ENCODE measurements around the gene CDYL.

CDYL gene

GRCh38 chr6:4948781-4949450 lies 172.7 kb downstream of the CDYL start:
- CTCF ChIA-PET: interaction anchor here (0.6 kb wide), 1 partner anchor 232 kb away, joined by 4 read pairs; no protein-coding TSS in a partner anchor
- no peak for DNase-seq
- no peaks in the 10 kb centered on the region for H3K9me3 ChIP-seq (ENCODE audit: control extremely low read depth in 1 of 5, control insufficient read depth in 4 of 5, insufficient read depth in 2 of 5, low read depth in 1 of 5, low read length in 4 of 5)

GRCh38 chr6:4950076-4950475 lies 173.9 kb downstream of the CDYL start:
- H3K4me3 ChIP-seq (ENCODE audit: control insufficient read depth in 1 of 7, extremely low read depth in 1 of 7, insufficient read depth in 4 of 7, low read depth in 2 of 7, low read length in 6 of 7): no peak overlapping the region
- H3K27ac ChIP-seq (ENCODE audit: insufficient read depth in 1 of 2, low read depth in 1 of 2, low read length in 2 of 2, poor library complexity in 1 of 2, severe bottlenecking in 2 of 2): no peak overlapping the region
- H3K9me3 ChIP-seq (ENCODE audit: control extremely low read depth in 1 of 5, control insufficient read depth in 4 of 5, insufficient read depth in 2 of 5, low read depth in 1 of 5, low read length in 4 of 5): no peaks in the 10 kb centered on the region
- ChIA-PET POLR2A (no interaction called here), CTCF (no interaction called here)
- peaks cover 7 to 73% (median 49%) of the 10 kb centered on the region in 4 experiments for H3K36me3 ChIP-seq (ENCODE audit: control insufficient read depth in 4 of 4, insufficient read depth in 4 of 4, low read length in 3 of 4)
- no peaks in the 10 kb centered on the region for H3K4me1 ChIP-seq (ENCODE audit: control extremely low read depth in 1 of 4, control insufficient read depth in 4 of 4, insufficient read depth in 4 of 4, low read length in 3 of 4)
- H3K27me3 ChIP-seq (replicated peaks in 2 of 5; ENCODE audit: control insufficient read depth in 4 of 5, insufficient read depth in 5 of 5, low read length in 4 of 5): no peaks in the 10 kb centered on the region
- 95% methylated on average over 11 of the region's 11 CpGs for WGBS (ENCODE audit: insufficient coverage)
- no peak for DNase-seq

More at GRCh38 chr6:4948781-4949450, 172.7 kb downstream of the CDYL start:
- H3K27me3 ChIP-seq (replicated peaks in 2 of 5; ENCODE audit: control insufficient read depth in 4 of 5, insufficient read depth in 5 of 5, low read length in 4 of 5): no peaks in the 10 kb centered on the region
- no peak overlapping the region for H3K4me3 ChIP-seq (ENCODE audit: control insufficient read depth in 1 of 7, extremely low read depth in 1 of 7, insufficient read depth in 4 of 7, low read depth in 2 of 7, low read length in 6 of 7)
- WGBS (ENCODE audit: insufficient coverage): 96% methylated on average over 13 of the region's 15 CpGs
- H3K27ac ChIP-seq (ENCODE audit: insufficient read depth in 1 of 2, low read depth in 1 of 2, low read length in 2 of 2, poor library complexity in 1 of 2, severe bottlenecking in 2 of 2): no peak overlapping the region
- no peaks in the 10 kb centered on the region for H3K4me1 ChIP-seq (ENCODE audit: control extremely low read depth in 1 of 4, control insufficient read depth in 4 of 4, insufficient read depth in 4 of 4, low read length in 3 of 4)
- H3K36me3 ChIP-seq (ENCODE audit: control insufficient read depth in 4 of 4, insufficient read depth in 4 of 4, low read length in 3 of 4): peaks cover 7 to 83% (median 52%) of the 10 kb centered on the region in 4 experiments
- POLR2A ChIA-PET: no interaction called here

- no peak overlapping the region for H3K27ac ChIP-seq (ENCODE audit: insufficient read depth in 1 of 2, low read depth in 1 of 2, low read length in 2 of 2, poor library complexity in 1 of 2, severe bottlenecking in 2 of 2)
- no peaks in the 10 kb centered on the region for H3K4me1 ChIP-seq (ENCODE audit: control extremely low read depth in 1 of 4, control insufficient read depth in 4 of 4, insufficient read depth in 4 of 4, low read length in 3 of 4)
- ChIA-PET POLR2A (no interaction called here), CTCF (interaction anchor here (1.4 kb wide), 1 partner anchor 16 kb away, joined by 3 read pairs; no protein-coding TSS in a partner anchor)
- H3K9me3 ChIP-seq (ENCODE audit: control extremely low read depth in 1 of 5, control insufficient read depth in 4 of 5, insufficient read depth in 2 of 5, low read depth in 1 of 5, low read length in 4 of 5): no peaks in the 10 kb centered on the region
- DNase-seq: no peak
- H3K36me3 ChIP-seq (ENCODE audit: control insufficient read depth in 4 of 4, insufficient read depth in 4 of 4, low read length in 3 of 4): peaks cover 7 to 68% (median 44%) of the 10 kb centered on the region in 4 experiments
- 97% methylated on average over 9 of the region's 14 CpGs for WGBS (ENCODE audit: insufficient coverage)
- no peaks in the 10 kb centered on the region for H3K27me3 ChIP-seq (replicated peaks in 2 of 5; ENCODE audit: control insufficient read depth in 4 of 5, insufficient read depth in 5 of 5, low read length in 4 of 5)
- H3K4me3 ChIP-seq (ENCODE audit: control insufficient read depth in 1 of 7, extremely low read depth in 1 of 7, insufficient read depth in 4 of 7, low read depth in 2 of 7, low read length in 6 of 7): no peak overlapping the region
Measured at GRCh38 chr6:4950836-4951533, 174.8 kb downstream of the CDYL start.

- ChIA-PET POLR2A (no interaction called here), CTCF (no interaction called here)
- H3K27me3 ChIP-seq (replicated peaks in 2 of 5; ENCODE audit: control insufficient read depth in 4 of 5, insufficient read depth in 5 of 5, low read length in 4 of 5): no peaks in the 10 kb centered on the region
- H3K9me3 ChIP-seq (ENCODE audit: control extremely low read depth in 1 of 5, control insufficient read depth in 4 of 5, insufficient read depth in 2 of 5, low read depth in 1 of 5, low read length in 4 of 5): no peaks in the 10 kb centered on the region
- no peaks in the 10 kb centered on the region for H3K4me1 ChIP-seq (ENCODE audit: control extremely low read depth in 1 of 4, control insufficient read depth in 4 of 4, insufficient read depth in 4 of 4, low read length in 3 of 4)
- H3K4me3 ChIP-seq (ENCODE audit: control insufficient read depth in 1 of 7, extremely low read depth in 1 of 7, insufficient read depth in 4 of 7, low read depth in 2 of 7, low read length in 6 of 7): no peak overlapping the region
- H3K36me3 ChIP-seq (ENCODE audit: control insufficient read depth in 4 of 4, insufficient read depth in 4 of 4, low read length in 3 of 4): peaks cover 4 to 49% (median 31%) of the 10 kb centered on the region in 4 experiments
- no peak overlapping the region for H3K27ac ChIP-seq (ENCODE audit: insufficient read depth in 1 of 2, low read depth in 1 of 2, low read length in 2 of 2, poor library complexity in 1 of 2, severe bottlenecking in 2 of 2)
- DNase-seq: no peak
- WGBS (ENCODE audit: insufficient coverage): 99% methylated on average over 9 of the region's 12 CpGs
Measured at GRCh38 chr6:4953440-4953839, 177.2 kb downstream of the CDYL start.

GRCh38 chr6:4956625-4957024 lies 180.4 kb downstream of the CDYL start:
- ChIA-PET POLR2A (no interaction called here), CTCF (interaction anchor here (1.1 kb wide), 1 partner anchor 15 kb away, joined by 5 read pairs; no protein-coding TSS in a partner anchor)
- DNase-seq: no peak
- H3K27ac ChIP-seq (ENCODE audit: insufficient read depth in 1 of 2, low read depth in 1 of 2, low read length in 2 of 2, poor library complexity in 1 of 2, severe bottlenecking in 2 of 2): no peak overlapping the region
- no peaks in the 10 kb centered on the region for H3K9me3 ChIP-seq (ENCODE audit: control extremely low read depth in 1 of 5, control insufficient read depth in 4 of 5, insufficient read depth in 2 of 5, low read depth in 1 of 5, low read length in 4 of 5)
- H3K27me3 ChIP-seq (replicated peaks in 2 of 5; ENCODE audit: control insufficient read depth in 4 of 5, insufficient read depth in 5 of 5, low read length in 4 of 5): no peaks in the 10 kb centered on the region
- H3K4me3 ChIP-seq (ENCODE audit: control insufficient read depth in 1 of 7, extremely low read depth in 1 of 7, insufficient read depth in 4 of 7, low read depth in 2 of 7, low read length in 6 of 7): no peak overlapping the region
- H3K4me1 ChIP-seq (ENCODE audit: control extremely low read depth in 1 of 4, control insufficient read depth in 4 of 4, insufficient read depth in 4 of 4, low read length in 3 of 4): no peaks in the 10 kb centered on the region
- peaks cover 0 to 31% (median 16%) of the 10 kb centered on the region in 4 experiments for H3K36me3 ChIP-seq (ENCODE audit: control insufficient read depth in 4 of 4, insufficient read depth in 4 of 4, low read length in 3 of 4)
- 100% methylated on average over 2 of the region's 5 CpGs for WGBS (ENCODE audit: insufficient coverage)

- H3K9me3 ChIP-seq (ENCODE audit: control extremely low read depth in 1 of 5, control insufficient read depth in 4 of 5, insufficient read depth in 2 of 5, low read depth in 1 of 5, low read length in 4 of 5): no peaks in the 10 kb centered on the region
- DNase-seq: no peak
- ChIA-PET POLR2A (no interaction called here), CTCF (interaction anchor here (1.1 kb wide), 1 partner anchor 14 kb away, joined by 5 read pairs; no protein-coding TSS in a partner anchor)
- WGBS (ENCODE audit: insufficient coverage): 82% methylated on average over 6 of the region's 9 CpGs
- no peaks in the 10 kb centered on the region for H3K27me3 ChIP-seq (replicated peaks in 2 of 5; ENCODE audit: control insufficient read depth in 4 of 5, insufficient read depth in 5 of 5, low read length in 4 of 5)
- no peaks in the 10 kb centered on the region for H3K4me1 ChIP-seq (ENCODE audit: control extremely low read depth in 1 of 4, control insufficient read depth in 4 of 4, insufficient read depth in 4 of 4, low read length in 3 of 4)
- H3K36me3 ChIP-seq (ENCODE audit: control insufficient read depth in 4 of 4, insufficient read depth in 4 of 4, low read length in 3 of 4): peaks cover 0 to 22% (median 8%) of the 10 kb centered on the region in 4 experiments
- no peak overlapping the region for H3K27ac ChIP-seq (ENCODE audit: insufficient read depth in 1 of 2, low read depth in 1 of 2, low read length in 2 of 2, poor library complexity in 1 of 2, severe bottlenecking in 2 of 2)
- no peak overlapping the region for H3K4me3 ChIP-seq (ENCODE audit: control insufficient read depth in 1 of 7, extremely low read depth in 1 of 7, insufficient read depth in 4 of 7, low read depth in 2 of 7, low read length in 6 of 7)
Measured at GRCh38 chr6:4957521-4958231, 181.5 kb downstream of the CDYL start.

- H3K36me3 ChIP-seq (ENCODE audit: control insufficient read depth in 4 of 4, insufficient read depth in 4 of 4, low read length in 3 of 4): peaks cover 0 to 17% (median 4%) of the 10 kb centered on the region in 4 experiments
- POLR2A ChIA-PET: no interaction called here
- CTCF ChIA-PET: no interaction called here
- no peak overlapping the region for H3K27ac ChIP-seq (ENCODE audit: insufficient read depth in 1 of 2, low read depth in 1 of 2, low read length in 2 of 2, poor library complexity in 1 of 2, severe bottlenecking in 2 of 2)
- H3K27me3 ChIP-seq (replicated peaks in 2 of 5; ENCODE audit: control insufficient read depth in 4 of 5, insufficient read depth in 5 of 5, low read length in 4 of 5): no peaks in the 10 kb centered on the region
- H3K4me3 ChIP-seq (ENCODE audit: control insufficient read depth in 1 of 7, extremely low read depth in 1 of 7, insufficient read depth in 4 of 7, low read depth in 2 of 7, low read length in 6 of 7): no peak overlapping the region
- no peaks in the 10 kb centered on the region for H3K9me3 ChIP-seq (ENCODE audit: control extremely low read depth in 1 of 5, control insufficient read depth in 4 of 5, insufficient read depth in 2 of 5, low read depth in 1 of 5, low read length in 4 of 5)
- WGBS (ENCODE audit: insufficient coverage): no CpG with 5 or more reads among the region's 3 CpGs
- DNase-seq: no peak
- H3K4me1 ChIP-seq (ENCODE audit: control extremely low read depth in 1 of 4, control insufficient read depth in 4 of 4, insufficient read depth in 4 of 4, low read length in 3 of 4): no peaks in the 10 kb centered on the region
Measured at GRCh38 chr6:4958624-4959023, 182.4 kb downstream of the CDYL start.

Measured in common myeloid progenitor, CD34-positive (primary cell).